OCI-LY7 (cell line): Measurements from ENCODE around the gene DAB2IP. TPM values are rescaled to one million over a fixed set of nuclear protein-coding genes. Genes with fewer than 3 reads are reported as not detected.
A peak's percentile ranks its signal among the peaks of the same experiment; 100 is the strongest.

Source experiments
- BruUV-seq: library from RNA; stranded (reverse); fragments of 400-500 nt; replicated peaks from 2 replicates; lab custom pipeline; 2021; lab: Mats Ljungman, UMichigan
- CTCF ChIA-PET: fragments of 300-600 bp; sonication (Branson Sonifier 250); formaldehyde crosslinking; loops from one replicate; lab custom pipeline; 2022; ENCODE audit warnings: antibody characterized with exemption; ENCODE audit not compliant: unreplicated experiment; lab: Charles Lee
- POLR2A ChIA-PET: fragments of 300-600 bp; sonication (Branson Sonifier 250); formaldehyde crosslinking; loops from one replicate; lab custom pipeline; 2022; ENCODE audit warnings: antibody characterized with exemption; lab: Charles Lee
- DNase-seq: peaks from one replicate; pipeline ENCODE4 v3.0.0-alpha.2; 2015; ENCODE audit warnings: low spot score
- H2AFZ ChIP-seq: fragments of 200-600 bp; sonication (generic), shearing (Covaris generic); 2 replicates; pipeline ENCODE4 v1.6.1; 2014; ENCODE audit warnings: mild to moderate bottlenecking, antibody characterized with exemption, low read length, moderate library complexity
- H3K27ac ChIP-seq: fragments of 200-600 bp; sonication (generic); 2 replicates; pipeline ENCODE4 v1.5.1; 2014; ENCODE audit warnings: mixed run types, low read depth, mild to moderate bottlenecking, moderate library complexity, low read length, inconsistent platforms; ENCODE audit not compliant: poor library complexity, severe bottlenecking
- H3K36me3 ChIP-seq: fragments of 200-600 bp; sonication (generic); 2 replicates; pipeline ENCODE4 v1.6.1; 2014; ENCODE audit warnings: mild to moderate bottlenecking, antibody characterized with exemption, low read length, moderate library complexity, mixed read lengths; ENCODE audit not compliant: insufficient read depth
- H3K4me1 ChIP-seq: fragments of 200-600 bp; sonication (generic); 2 replicates; pipeline ENCODE4 v1.5.1; 2014; ENCODE audit warnings: mild to moderate bottlenecking, low read length; ENCODE audit not compliant: insufficient read depth, poor library complexity, severe bottlenecking
- H3K4me2 ChIP-seq: fragments of 200-600 bp; sonication (generic); 2 replicates; pipeline ENCODE4 v1.6.1; 2014; ENCODE audit warnings: mild to moderate bottlenecking, low read length
- H3K4me3 ChIP-seq: fragments of 200-600 bp; sonication (generic); 2 replicates; pipeline ENCODE4 v1.5.1; 2014; ENCODE audit warnings: mild to moderate bottlenecking, low read depth, low read length; ENCODE audit not compliant: poor library complexity, severe bottlenecking
- H3K79me2 ChIP-seq: fragments of 200-600 bp; sonication (generic); 2 replicates; pipeline ENCODE4 v1.6.1; 2016; ENCODE audit warnings: low read depth, mild to moderate bottlenecking, low read length, moderate library complexity, mixed read lengths; ENCODE audit not compliant: insufficient read depth
- H3K9me2 ChIP-seq: fragments of 200-600 bp; sonication (generic); 2 replicates; pipeline ENCODE4 v1.6.1; 2016; ENCODE audit warnings: mild to moderate bottlenecking, low read length, mixed read lengths; ENCODE audit not compliant: insufficient read depth
- H3K9me3 ChIP-seq: fragments of 200-600 bp; sonication (generic); 2 replicates; pipeline ENCODE4 v1.6.1; 2014; ENCODE audit warnings: mild to moderate bottlenecking, mixed run types, low read length, mixed read lengths
- H4K20me1 ChIP-seq: fragments of 200-600 bp; sonication (generic); 2 replicates; pipeline ENCODE4 v1.6.1; 2014; ENCODE audit warnings: mild to moderate bottlenecking, antibody characterized with exemption, low read length, moderate library complexity, mixed read lengths; ENCODE audit not compliant: insufficient read depth
- CTCF ChIP-seq: fragments of 200-600 bp; sonication (generic); conservative IDR thresholded peaks from 2 replicates; pipeline ENCODE4 v1.5.1; 2014; ENCODE audit warnings: mild to moderate bottlenecking, antibody characterized with exemption, low read length, moderate library complexity, mixed read lengths
- EZH2phosphoT487 ChIP-seq: fragments of 200-600 bp; sonication (generic); IDR thresholded peaks from 2 replicates; pipeline ENCODE4 v1.6.1; 2018; ENCODE audit warnings: low read depth, borderline replicate concordance, mild to moderate bottlenecking, mixed run types, antibody characterized with exemption, low read length, moderate library complexity, mixed read lengths
- intact Hi-C: fragments of 100-400 bp; cut with micrococcal nuclease; formaldehyde crosslinking; loops from one replicate; pipeline ENCODE4 v1.10.0; 2022; ENCODE audit not compliant: unreplicated experiment
- total RNA-seq, 2 experiments: library from RNA; depleted of rRNA in 1 of 2; stranded (reverse); fragments of >200 nt in 1 of 2; shearing (Covaris generic) in 1 of 2; gene quantifications; 2 replicates each; pipeline ENCODE4 v1.2.3, GENCODE V29; 2014 to 2022

The DAB2IP gene
- total RNA-seq, 2 experiments from 2014 or later: 3.9 to 11.1 TPM

GRCh38 chr9:121683652-121684051 is 32.2 kb downstream of the DAB2IP start:
- H3K9me3 ChIP-seq: no peaks in the 10 kb centered on the region
- no peak for TF ChIP-seq CTCF
- H3K27ac ChIP-seq: no peak overlapping the region
- H3K36me3 ChIP-seq: no peaks in the 10 kb centered on the region
- H4K20me1 ChIP-seq: no peaks in the 10 kb centered on the region
- ChIA-PET CTCF (interaction anchor here (0.7 to 1.8 kb wide), 4 partner anchors 11 to 312 kb away, joined by 3 to 5 read pairs (median 4); no protein-coding TSS in a partner anchor), POLR2A (interaction anchor here (1.6 kb wide), 1 partner anchor 21 kb away, joined by 4 read pairs; no protein-coding TSS in a partner anchor)
- no peak overlapping the region for H3K4me3 ChIP-seq
- intact Hi-C loops: loop anchor here (5.0 kb wide), 1 partner anchor 41 kb away; no protein-coding TSS in a partner anchor
- no peaks in the 10 kb centered on the region for H3K9me2 ChIP-seq
- no peak for DNase-seq
- BruUV-seq: no TSS peak
- no peaks in the 10 kb centered on the region for H3K79me2 ChIP-seq
- H3K4me1 ChIP-seq: peaks cover 4% of the 10 kb centered on the region
- no peak overlapping the region for H3K4me2 ChIP-seq
- no peak overlapping the region for H2AFZ ChIP-seq

DNA sequence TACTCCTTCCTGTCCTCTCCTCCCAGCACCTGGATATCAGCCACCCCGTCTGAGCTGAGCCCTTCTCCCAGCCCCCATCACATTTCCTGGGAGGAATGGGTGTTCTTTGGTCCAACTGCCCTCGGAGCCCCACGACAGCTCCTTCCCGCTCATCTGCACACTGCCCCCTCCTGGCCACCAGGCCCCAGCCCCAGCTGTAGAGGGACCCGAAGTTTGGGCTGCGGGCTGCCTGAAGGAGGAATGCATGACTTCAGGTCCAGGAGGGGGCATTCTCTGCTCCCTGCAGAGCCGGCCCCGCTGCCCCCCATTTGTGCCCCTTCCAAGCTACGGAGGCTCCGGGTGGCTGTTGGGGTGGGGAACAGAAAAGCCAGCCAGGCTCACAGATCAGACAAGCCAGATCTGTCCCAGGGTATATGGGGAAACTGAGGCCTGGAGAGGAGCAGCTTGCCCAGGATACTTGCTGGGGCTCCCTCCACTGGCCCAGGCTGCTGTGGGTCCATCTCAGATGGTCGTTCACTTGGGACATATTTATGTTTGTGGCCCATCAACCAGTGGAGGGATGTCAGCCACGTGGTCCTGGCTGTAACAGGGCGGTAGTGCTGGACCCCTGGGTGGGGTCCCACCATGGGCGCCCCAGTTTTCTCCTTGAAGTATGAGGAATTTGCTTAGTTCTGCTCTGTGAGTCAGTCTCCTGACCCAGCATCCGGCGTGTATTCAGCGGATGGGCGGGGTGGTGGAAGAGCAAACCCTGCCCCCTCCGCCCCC is 33.1 kb downstream of the DAB2IP start:
- DNase-seq: peak; percentile 44
- BruUV-seq: no TSS peak
- ChIA-PET CTCF (interaction anchor here (0.7 to 1.8 kb wide), 4 partner anchors 10 to 312 kb away, joined by 3 to 5 read pairs (median 4); no protein-coding TSS in a partner anchor), POLR2A (interaction anchor here (1.6 kb wide), 1 partner anchor 21 kb away, joined by 4 read pairs; no protein-coding TSS in a partner anchor)
- H3K4me2 ChIP-seq: no peak overlapping the region
- H4K20me1 ChIP-seq: no peaks in the 10 kb centered on the region
- intact Hi-C loops: loop anchor here (5.0 kb wide), 1 partner anchor 42 kb away; no protein-coding TSS in a partner anchor
- no peak overlapping the region for H3K4me3 ChIP-seq
- H3K36me3 ChIP-seq: no peaks in the 10 kb centered on the region
- no peak overlapping the region for H2AFZ ChIP-seq
- H3K9me2 ChIP-seq: no peaks in the 10 kb centered on the region
- H3K4me1 ChIP-seq: peaks cover 4% of the 10 kb centered on the region
- TF ChIP-seq EZH2phosphoT487 (no peak), CTCF (peak; percentile 78)
- H3K79me2 ChIP-seq: no peaks in the 10 kb centered on the region
- H3K27ac ChIP-seq: no peak overlapping the region
- no peaks in the 10 kb centered on the region for H3K9me3 ChIP-seq
